Activated B cell treated with CpG ODN at 0.5 μM for 24 hours (primary cell): ENCODE data around the gene SLC25A43. TPM values are rescaled to one million over a fixed set of nuclear protein-coding genes. Genes with fewer than 3 reads are reported as not detected.
"Not testable (repeated sequence)": the region's sequence is repeated elsewhere in the genome, so short reads cannot be mapped to it uniquely, and the experiment has no call there.

Experiments used
- ATAC-seq: fragments of 200-7000 bp; cut with Tn5 transposase; one replicate; pipeline ENCODE4 v1.10.0; 2021; ENCODE audit warnings: low read depth, mild to moderate bottlenecking, moderate library complexity
- CTCF ChIA-PET: fragments of 350-600 bp; sonication (Branson Sonifier 250); formaldehyde crosslinking; loops from one replicate; lab custom pipeline; 2021; ENCODE audit warnings: antibody characterized with exemption; lab: Charles Lee
- POLR2A ChIA-PET: fragments of 350-600 bp; sonication (Branson Sonifier 250); formaldehyde crosslinking; loops from one replicate; lab custom pipeline; 2021; ENCODE audit warnings: antibody characterized with exemption; lab: Charles Lee
- DNase-seq: peaks from one replicate; pipeline ENCODE4 v3.0.0; 2022
- H3K27ac Mint-ChIP-seq: one replicate; pipeline ENCODE4 v1.8.0; 2020; ENCODE audit warnings: mixed read lengths
- H3K27me3 Mint-ChIP-seq: one replicate; pipeline ENCODE4 v1.8.0; 2021; ENCODE audit warnings: mixed read lengths
- H3K36me3 Mint-ChIP-seq: one replicate; pipeline ENCODE4 v1.8.0; 2021; ENCODE audit warnings: low read depth, mixed read lengths
- H3K4me1 Mint-ChIP-seq: one replicate; pipeline ENCODE4 v1.8.0; 2021; ENCODE audit warnings: mixed read lengths
- H3K4me3 Mint-ChIP-seq: one replicate; pipeline ENCODE4 v1.8.0; 2020; ENCODE audit warnings: mild to moderate bottlenecking, mixed read lengths
- H3K9me3 Mint-ChIP-seq: one replicate; pipeline ENCODE4 v1.8.0; 2020; ENCODE audit warnings: mixed read lengths
- CTCF ChIP-seq: fragments of 200-600 bp; IDR thresholded peaks from one replicate; pipeline ENCODE4 v1.8.0; 2022; ENCODE audit warnings: antibody characterized with exemption, mild to moderate bottlenecking
- intact Hi-C: fragments of 100-400 bp; cut with micrococcal nuclease; formaldehyde crosslinking; loops from one replicate; pipeline ENCODE4 v1.15.1; 2024
- total RNA-seq: library from RNA; stranded (reverse); gene quantifications from 2 replicates; pipeline ENCODE4 v1.2.3, GENCODE V29; 2022

The SLC25A43 gene
- total RNA-seq, result 11.0 and 11.9 TPM in 2 replicates

- no peaks in the 10 kb centered on the region for H3K27me3 Mint-ChIP-seq
- POLR2A ChIA-PET, result interaction anchor here (0.6 to 1.1 kb wide), 3 partner anchors 47 to 249 kb away, joined by 5 to 8 read pairs (median 8); partner anchors contain the start of gene SLC25A5
- H3K36me3 Mint-ChIP-seq, result no peaks in the 10 kb centered on the region
- H3K4me1 Mint-ChIP-seq, result peaks cover 32% of the 10 kb centered on the region
- peak within 1 kb of the TSS; percentile 92 for H3K27ac Mint-ChIP-seq
- peak within 1 kb of the TSS; percentile 93 for H3K4me3 Mint-ChIP-seq
- ATAC-seq (peak; percentile 93), DNase-seq (peak; percentile 49)
- intact Hi-C loops, result loop anchor here (1.0 to 10.0 kb wide), 3 partner anchors 28 to 476 kb away; partner anchors contain the start of genes NDUFA1 and RNF113A
- TF ChIP-seq CTCF, result no peak
- CTCF ChIA-PET, result no interaction called here
- no peaks in the 10 kb centered on the region for H3K9me3 Mint-ChIP-seq
These were observed at the start of gene SLC25A43 for GRCh38 chrX:119398974-119399771. SLC25A43 (plus strand) TSS chrX:119399336; CDS start chrX:119399404, 68 bp downstream.

- ATAC-seq, result no peak
These were observed 39.3 kb upstream of the SLC25A43 start for GRCh38 chrX:119359618-119360382.

GRCh38 chrX:119361451-119361850 is 37.7 kb upstream of the SLC25A43 start:
- H3K4me1 Mint-ChIP-seq, CTCF ChIA-PET, ATAC-seq: not testable (repeated sequence)

More at GRCh38 chrX:119359618-119360382, 39.3 kb upstream of the SLC25A43 start:
- no peak for TF ChIP-seq CTCF
- no peaks in the 10 kb centered on the region for H3K9me3 Mint-ChIP-seq
- DNase-seq, result no peak
- H3K4me3 Mint-ChIP-seq, result no peak overlapping the region
- H3K4me1 Mint-ChIP-seq, result no peaks in the 10 kb centered on the region
- CTCF ChIA-PET, result no interaction called here
- H3K27ac Mint-ChIP-seq, result no peak overlapping the region
- no peaks in the 10 kb centered on the region for H3K27me3 Mint-ChIP-seq
- no peaks in the 10 kb centered on the region for H3K36me3 Mint-ChIP-seq
- POLR2A ChIA-PET, result no interaction called here
- intact Hi-C loops, result no loop called here

GRCh38 chrX:119362074-119362473 is 37.1 kb upstream of the SLC25A43 start:
- H3K4me3 Mint-ChIP-seq, H3K9me3 Mint-ChIP-seq, CTCF ChIA-PET, ATAC-seq, H3K4me1 Mint-ChIP-seq, H3K27me3 Mint-ChIP-seq, H3K27ac Mint-ChIP-seq, intact Hi-C loops, DNase-seq, POLR2A ChIA-PET, H3K36me3 Mint-ChIP-seq: not testable (repeated sequence)

More at GRCh38 chrX:119361451-119361850, 37.7 kb upstream of the SLC25A43 start:
- POLR2A ChIA-PET, H3K27me3 Mint-ChIP-seq, intact Hi-C loops, H3K36me3 Mint-ChIP-seq, DNase-seq, H3K4me3 Mint-ChIP-seq, H3K27ac Mint-ChIP-seq, H3K9me3 Mint-ChIP-seq: not testable (repeated sequence)

- Mint-ChIP-seq H3K4me1 (no peaks in the 10 kb centered on the region), H3K36me3 (no peaks in the 10 kb centered on the region), H3K27ac (no peak overlapping the region), H3K4me3 (no peak overlapping the region), H3K9me3 (no peaks in the 10 kb centered on the region), H3K27me3 (no peaks in the 10 kb centered on the region)
- ChIA-PET POLR2A (no interaction called here), CTCF (no interaction called here)
- no peak for ATAC-seq
- no peak for DNase-seq
- intact Hi-C loops, result no loop called here
- TF ChIP-seq CTCF, result no peak
These were observed 35.7 kb upstream of the SLC25A43 start for GRCh38 chrX:119363391-119363790.

- H3K9me3 Mint-ChIP-seq, H3K4me3 Mint-ChIP-seq, CTCF ChIA-PET, H3K4me1 Mint-ChIP-seq, ATAC-seq, H3K27me3 Mint-ChIP-seq, DNase-seq, intact Hi-C loops, H3K36me3 Mint-ChIP-seq, H3K27ac Mint-ChIP-seq: not testable (repeated sequence)
- POLR2A ChIA-PET, result interaction anchor here (0.7 kb wide), 1 partner anchor 127 kb away, joined by 4 read pairs; no protein-coding TSS in a partner anchor
These were observed 27.3 kb upstream of the SLC25A43 start for GRCh38 chrX:119371861-119372260.
